GM12874 (cell line): ENCODE data around the gene AP3B1.
A peak's percentile ranks its signal among the peaks of the same experiment; 100 is the strongest.

Experiments
- CTCF ChIP-seq: IDR thresholded peaks from 2 replicates; pipeline ENCODE4 v1.5.1; 2011; ENCODE audit warnings: low read depth, mild to moderate bottlenecking, control low read depth, low read length, moderate library complexity; ENCODE audit not compliant: insufficient read depth

The AP3B1 gene

GRCh38 chr5:77991084-77991483, 303.4 kb downstream of the AP3B1 start:
- TF ChIP-seq CTCF: 0 out of 2 replicates have a peak, but pooled peaks have one; percentile 3

- TF ChIP-seq CTCF: no peak
Observed at GRCh38 chr5:77990020-77990419, 304.5 kb downstream of the AP3B1 start.

- no peak for TF ChIP-seq CTCF
Observed at GRCh38 chr5:77987988-77988387, 306.5 kb downstream of the AP3B1 start.

GRCh38 chr5:77987331-77987730, 307.2 kb downstream of the AP3B1 start:
- TF ChIP-seq CTCF: no peak

GRCh38 chr5:77986261-77986660, 308.2 kb downstream of the AP3B1 start:
- no peak for TF ChIP-seq CTCF

- no peak for TF ChIP-seq CTCF
Observed at GRCh38 chr5:77985247-77985646, 309.3 kb downstream of the AP3B1 start.

- TF ChIP-seq CTCF: no peak
Observed at GRCh38 chr5:77984587-77984986, 309.9 kb downstream of the AP3B1 start.
